Mesothelial cell of epicardium (in vitro differentiated cells): ENCODE results near the gene SHROOM1. TPM values are rescaled to one million over a fixed set of nuclear protein-coding genes. Genes with fewer than 3 reads are reported as not detected.
A peak's percentile ranks its signal among the peaks of the same experiment; 100 is the strongest.

ENCODE experiments used
- DNase-seq, 2 experiments: peaks; one replicate each; pipeline ENCODE4 v3.0.0; 2021; ENCODE audit warnings: low spot score in 2 of 2; ENCODE audit not compliant: unreplicated experiment in 2 of 2
- H3K27ac Mint-ChIP-seq: 2 replicates; pipeline ENCODE4 v1.8.0; 2021; ENCODE audit warnings: mixed read lengths
- H3K27me3 Mint-ChIP-seq: 2 replicates; pipeline ENCODE4 v1.8.0; 2021; ENCODE audit warnings: low read depth, mixed read lengths
- H3K36me3 Mint-ChIP-seq: 2 replicates; pipeline ENCODE4 v1.8.0; 2021; ENCODE audit warnings: mixed read lengths
- H3K4me1 Mint-ChIP-seq: 2 replicates; pipeline ENCODE4 v1.8.0; 2021; ENCODE audit warnings: mixed read lengths
- H3K4me3 Mint-ChIP-seq: 2 replicates; pipeline ENCODE4 v1.8.0; 2021; ENCODE audit warnings: mild to moderate bottlenecking, moderate library complexity, mixed read lengths
- H3K9me3 Mint-ChIP-seq: 2 replicates; pipeline ENCODE4 v1.8.0; 2021; ENCODE audit warnings: mixed read lengths
- total RNA-seq: library from RNA; stranded (reverse); gene quantifications from 3 replicates; pipeline ENCODE4 v1.2.1, GENCODE V29; 2021
- TF ChIP-seq, protein P1 (sequence below): fragments of 200-600 bp; sonication (generic); IDR thresholded peaks from one replicate; pipeline ENCODE4 v1.5.0; 2021; ENCODE audit warnings: antibody characterized with exemption; ENCODE audit not compliant: unreplicated experiment

SHROOM1 gene
- total RNA-seq, 1 donor from 2014 or later = 12.2 TPM

DNA sequence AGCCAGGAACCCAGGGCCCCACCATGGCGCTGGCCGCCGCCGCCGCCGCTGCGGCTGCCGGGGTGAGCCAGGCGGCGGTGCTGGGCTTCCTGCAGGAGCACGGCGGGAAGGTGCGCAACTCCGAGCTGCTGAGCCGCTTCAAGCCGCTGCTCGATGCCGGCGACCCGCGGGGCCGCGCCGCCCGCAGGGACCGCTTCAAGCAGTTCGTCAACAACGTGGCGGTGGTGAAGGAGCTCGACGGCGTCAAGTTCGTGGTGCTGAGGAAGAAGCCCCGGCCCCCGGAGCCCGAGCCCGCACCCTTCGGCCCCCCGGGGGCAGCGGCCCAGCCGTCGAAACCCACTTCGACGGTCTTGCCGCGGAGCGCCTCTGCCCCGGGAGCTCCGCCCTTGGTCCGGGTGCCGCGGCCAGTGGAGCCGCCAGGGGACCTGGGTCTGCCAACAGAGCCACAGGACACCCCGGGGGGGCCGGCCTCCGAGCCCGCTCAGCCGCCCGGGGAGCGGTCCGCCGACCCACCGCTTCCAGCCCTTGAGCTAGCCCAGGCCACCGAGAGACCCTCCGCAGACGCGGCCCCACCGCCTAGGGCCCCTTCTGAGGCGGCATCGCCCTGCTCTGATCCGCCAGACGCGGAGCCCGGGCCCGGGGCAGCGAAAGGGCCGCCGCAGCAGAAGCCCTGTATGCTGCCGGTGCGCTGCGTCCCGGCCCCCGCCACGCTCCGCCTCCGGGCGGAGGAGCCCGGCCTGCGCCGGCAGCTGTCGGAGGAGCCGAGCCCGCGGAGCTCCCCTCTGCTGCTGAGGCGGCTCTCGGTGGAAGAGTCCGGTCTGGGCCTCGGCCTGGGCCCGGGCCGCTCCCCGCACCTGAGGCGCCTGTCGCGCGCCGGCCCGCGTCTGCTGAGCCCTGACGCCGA is 16.6 kb downstream of the SHROOM1 start:
- TF ChIP-seq, protein P1, sequence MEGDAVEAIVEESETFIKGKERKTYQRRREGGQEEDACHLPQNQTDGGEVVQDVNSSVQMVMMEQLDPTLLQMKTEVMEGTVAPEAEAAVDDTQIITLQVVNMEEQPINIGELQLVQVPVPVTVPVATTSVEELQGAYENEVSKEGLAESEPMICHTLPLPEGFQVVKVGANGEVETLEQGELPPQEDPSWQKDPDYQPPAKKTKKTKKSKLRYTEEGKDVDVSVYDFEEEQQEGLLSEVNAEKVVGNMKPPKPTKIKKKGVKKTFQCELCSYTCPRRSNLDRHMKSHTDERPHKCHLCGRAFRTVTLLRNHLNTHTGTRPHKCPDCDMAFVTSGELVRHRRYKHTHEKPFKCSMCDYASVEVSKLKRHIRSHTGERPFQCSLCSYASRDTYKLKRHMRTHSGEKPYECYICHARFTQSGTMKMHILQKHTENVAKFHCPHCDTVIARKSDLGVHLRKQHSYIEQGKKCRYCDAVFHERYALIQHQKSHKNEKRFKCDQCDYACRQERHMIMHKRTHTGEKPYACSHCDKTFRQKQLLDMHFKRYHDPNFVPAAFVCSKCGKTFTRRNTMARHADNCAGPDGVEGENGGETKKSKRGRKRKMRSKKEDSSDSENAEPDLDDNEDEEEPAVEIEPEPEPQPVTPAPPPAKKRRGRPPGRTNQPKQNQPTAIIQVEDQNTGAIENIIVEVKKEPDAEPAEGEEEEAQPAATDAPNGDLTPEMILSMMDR = no peak
- DNase-seq = peak; percentile 21 to 53
- no peak overlapping the region for H3K27ac Mint-ChIP-seq
- no peaks in the 10 kb centered on the region for H3K36me3 Mint-ChIP-seq
- H3K9me3 Mint-ChIP-seq = no peaks in the 10 kb centered on the region
- peak overlapping the region; percentile 48 for H3K4me3 Mint-ChIP-seq
- peaks cover 37% of the 10 kb centered on the region for H3K27me3 Mint-ChIP-seq
- H3K4me1 Mint-ChIP-seq = peaks cover 17% of the 10 kb centered on the region

DNA sequence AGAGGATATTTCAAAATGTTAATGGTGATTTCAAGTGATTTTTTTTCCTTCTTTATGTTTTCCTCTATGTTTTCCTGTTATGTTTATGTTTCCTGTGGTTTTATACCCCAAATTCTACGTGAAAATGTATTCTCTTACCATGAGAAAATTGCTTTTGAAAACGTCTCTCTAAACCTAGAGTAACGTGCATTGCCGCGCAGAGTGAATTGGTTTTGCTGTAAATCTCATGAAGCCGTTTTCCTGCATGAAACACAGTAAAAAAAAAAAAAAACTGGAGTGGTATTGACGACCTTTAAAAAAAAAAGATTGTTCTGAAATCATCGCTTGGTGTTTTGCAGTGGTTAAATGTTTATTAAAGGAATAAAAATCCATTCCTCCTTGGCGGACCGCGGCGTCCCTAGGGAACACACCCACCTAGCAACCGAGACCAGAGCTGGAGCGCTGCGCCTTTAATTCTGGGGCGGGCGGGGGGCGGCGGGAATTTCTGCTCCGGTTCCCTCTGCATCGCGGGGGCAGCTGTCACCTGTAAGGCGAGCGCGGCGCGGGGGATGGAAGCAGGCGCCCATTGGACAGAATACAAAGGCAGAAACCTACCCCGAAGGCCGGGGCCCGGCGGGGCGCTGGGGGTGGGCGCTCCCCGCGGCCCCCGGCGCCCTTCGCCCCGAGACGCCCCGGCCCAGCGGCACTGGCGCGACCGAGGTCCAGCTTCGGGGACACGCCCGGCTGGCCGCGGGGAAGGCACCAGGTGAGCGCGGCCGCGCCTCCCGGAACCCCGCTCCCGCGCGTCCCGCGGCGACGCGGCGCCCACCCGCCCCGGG is 17.5 kb downstream of the SHROOM1 start, which contains the start of gene SOWAHA:
TSS of gene SOWAHA (plus strand) at position 522 of the 818 bp plus-strand sequence. CDS start 320 bp downstream, outside the sequence.
- Mint-ChIP-seq H3K4me3 (peak within 1 kb of the TSS; percentile 73), H3K27ac (peak within 1 kb of the TSS; percentile 71), H3K4me1 (peaks cover 21% of the 10 kb centered on the region), H3K27me3 (peaks cover 37% of the 10 kb centered on the region), H3K36me3 (no peaks in the 10 kb centered on the region), H3K9me3 (no peaks in the 10 kb centered on the region)
- DNase-seq = no peak
- TF ChIP-seq, protein P1 = no peak

- Mint-ChIP-seq H3K27ac (no peak overlapping the region), H3K4me1 (peaks cover 25% of the 10 kb centered on the region), H3K9me3 (no peaks in the 10 kb centered on the region), H3K36me3 (no peaks in the 10 kb centered on the region), H3K4me3 (peak overlapping the region; percentile 73), H3K27me3 (peaks cover 37% of the 10 kb centered on the region)
- TF ChIP-seq, protein P1 = no peak
- DNase-seq = no peak
These were observed 18.2 kb downstream of the SHROOM1 start for GRCh38 chr5:132812123-132812765.

- no peaks in the 10 kb centered on the region for H3K36me3 Mint-ChIP-seq
- H3K4me3 Mint-ChIP-seq = no peak overlapping the region
- H3K4me1 Mint-ChIP-seq = peaks cover 25% of the 10 kb centered on the region
- DNase-seq = no peak
- H3K9me3 Mint-ChIP-seq = no peaks in the 10 kb centered on the region
- TF ChIP-seq, protein P1 = no peak
- H3K27ac Mint-ChIP-seq = no peak overlapping the region
- peaks cover 37% of the 10 kb centered on the region for H3K27me3 Mint-ChIP-seq
These were observed 19.8 kb downstream of the SHROOM1 start for GRCh38 chr5:132810605-132811004.

- TF ChIP-seq, protein P1 = no peak
- no peaks in the 10 kb centered on the region for H3K36me3 Mint-ChIP-seq
- no peak for DNase-seq
- peaks cover 7% of the 10 kb centered on the region for H3K9me3 Mint-ChIP-seq
- H3K4me3 Mint-ChIP-seq = no peak overlapping the region
- H3K27ac Mint-ChIP-seq = no peak overlapping the region
- H3K4me1 Mint-ChIP-seq = peaks cover 21% of the 10 kb centered on the region
- peaks cover 28% of the 10 kb centered on the region for H3K27me3 Mint-ChIP-seq
These were observed 21.6 kb downstream of the SHROOM1 start for GRCh38 chr5:132808866-132809265.
